Parathyroid adenoma (tissue), 2 donors: ENCODE results near the gene TBC1D13.
"Not testable (repeated sequence)": the region's sequence is repeated elsewhere in the genome, so short reads cannot be mapped to it uniquely, and the experiment has no call there.

Experiments used
- H2AFZ ChIP-seq: fragments of 300-600 bp; sonication (generic); one replicate; pipeline ENCODE4 v1.7.0; 2017; ENCODE audit warnings: antibody characterized with exemption, mild to moderate bottlenecking
- H3K27ac ChIP-seq: fragments of 300-600 bp; sonication (generic); one replicate; pipeline ENCODE4 v1.7.0; 2017
- H3K27me3 ChIP-seq: fragments of 300-600 bp; sonication (generic); one replicate; pipeline ENCODE4 v1.7.0; 2017; ENCODE audit warnings: low read length; ENCODE audit not compliant: control insufficient read depth, insufficient read depth
- H3K36me3 ChIP-seq: fragments of 300-600 bp; sonication (generic); one replicate; pipeline ENCODE4 v1.7.0; 2017; ENCODE audit warnings: low read length; ENCODE audit not compliant: control insufficient read depth, insufficient read depth
- H3K4me1 ChIP-seq: fragments of 300-600 bp; sonication (generic); one replicate; pipeline ENCODE4 v1.7.0; 2017; ENCODE audit warnings: control low read depth
- H3K4me2 ChIP-seq: fragments of 300-600 bp; sonication (generic); one replicate; pipeline ENCODE4 v1.7.0; 2017; ENCODE audit warnings: low read length
- H3K4me3 ChIP-seq: fragments of 300-600 bp; sonication (generic); one replicate; pipeline ENCODE4 v1.7.0; 2017; ENCODE audit warnings: low read depth, low read length
- H3K79me2 ChIP-seq: fragments of 300-600 bp; sonication (generic); one replicate; pipeline ENCODE4 v1.7.0; 2017; ENCODE audit warnings: control low read depth
- H3K9ac ChIP-seq: fragments of 300-600 bp; sonication (generic); one replicate; pipeline ENCODE4 v1.7.0; 2017; ENCODE audit warnings: mild to moderate bottlenecking
- H3K9me3 ChIP-seq: fragments of 300-600 bp; sonication (generic); one replicate; pipeline ENCODE4 v1.7.0; 2017; ENCODE audit warnings: low read length; ENCODE audit not compliant: control insufficient read depth
- CTCF ChIP-seq: fragments of 300-600 bp; sonication (generic); IDR thresholded peaks from one replicate; pipeline ENCODE4 v1.7.0; 2017; ENCODE audit warnings: antibody characterized with exemption, mild to moderate bottlenecking
- donor health status: primary hyperparathyroidism.

The TBC1D13 gene

GRCh38 chr9:128847803-128848202 is 60.8 kb downstream of the TBC1D13 start:
- Histone ChIP-seq H3K4me1 (peaks cover 4% of the 10 kb centered on the region), H2AFZ (no peak overlapping the region), H3K27me3 (no peaks in the 10 kb centered on the region), H3K36me3 (no peaks in the 10 kb centered on the region), H3K9me3 (no peaks in the 10 kb centered on the region), H3K4me3 (no peak overlapping the region), H3K9ac (no peak overlapping the region), H3K79me2 (no peaks in the 10 kb centered on the region), H3K27ac (no peak overlapping the region), H3K4me2 (no peak overlapping the region)
- no peak for TF ChIP-seq CTCF

DNA sequence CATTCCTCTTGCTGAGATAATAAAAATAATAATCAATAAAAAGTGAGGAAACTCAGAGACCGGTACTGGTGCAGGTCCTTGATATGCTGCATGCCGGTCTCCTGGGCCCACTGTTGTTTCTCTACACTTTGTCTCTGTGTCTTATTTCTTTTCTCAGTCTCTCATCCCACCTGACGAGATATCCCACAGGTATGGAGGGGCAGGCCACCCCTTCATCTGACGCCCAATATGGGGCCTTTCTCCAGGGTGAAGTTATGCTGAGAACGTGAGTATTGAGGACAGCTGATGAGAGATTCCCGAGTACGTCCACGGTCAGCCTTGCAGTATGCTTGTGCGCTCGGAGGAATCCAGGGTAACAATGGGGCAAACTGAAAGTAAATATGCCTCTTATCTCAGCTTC is 64.0 kb downstream of the TBC1D13 start:
- not testable (repeated sequence) for H3K4me1 ChIP-seq, H3K9me3 ChIP-seq, H3K9ac ChIP-seq, H3K36me3 ChIP-seq, H3K27me3 ChIP-seq, H3K4me2 ChIP-seq, H2AFZ ChIP-seq, H3K4me3 ChIP-seq, H3K79me2 ChIP-seq, H3K27ac ChIP-seq

DNA sequence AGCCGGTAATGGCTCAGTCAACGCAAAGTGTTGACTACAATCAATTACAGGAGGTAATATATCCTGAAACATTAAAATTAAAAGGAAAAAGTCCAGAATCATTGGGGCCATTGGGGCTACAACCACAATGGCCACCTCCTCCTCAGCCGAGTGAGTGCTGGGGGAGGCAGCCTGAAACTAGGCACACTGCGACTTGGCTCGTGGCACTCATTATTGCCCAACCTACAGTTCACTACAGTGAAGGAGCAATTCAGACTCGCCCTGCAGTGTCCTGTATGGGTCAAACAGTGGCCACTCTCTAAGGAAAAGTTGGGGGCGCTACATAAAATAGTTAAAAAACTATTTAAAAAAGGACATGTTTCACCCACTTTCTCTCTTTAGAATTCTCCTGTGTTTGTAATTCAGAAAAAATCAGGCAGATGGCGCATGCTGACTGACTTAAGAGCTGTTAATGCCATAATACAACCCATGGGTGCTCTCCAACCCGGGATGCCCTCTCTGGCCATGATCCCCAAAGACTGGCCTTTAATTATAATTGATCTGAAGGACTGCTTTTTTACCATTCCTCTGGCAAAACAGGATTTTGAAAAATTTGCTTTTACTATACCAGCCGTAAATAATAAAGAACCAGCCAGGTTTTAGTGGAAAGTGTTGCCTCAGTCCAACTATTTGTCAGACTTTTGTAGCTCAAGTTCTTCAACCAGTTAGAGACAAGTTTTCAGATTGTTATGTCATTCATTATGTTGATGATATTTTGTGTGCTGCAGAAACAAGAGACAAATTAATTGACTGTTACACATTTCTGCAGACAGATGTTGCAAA is 64.9 kb downstream of the TBC1D13 start:
- H3K9ac ChIP-seq, H3K27ac ChIP-seq, H3K4me1 ChIP-seq, H2AFZ ChIP-seq, H3K4me3 ChIP-seq, H3K36me3 ChIP-seq, H3K4me2 ChIP-seq, H3K9me3 ChIP-seq, H3K79me2 ChIP-seq, H3K27me3 ChIP-seq: not testable (repeated sequence)
- TF ChIP-seq CTCF = peak; percentile 51

- not testable (repeated sequence) for H3K4me1 ChIP-seq, H3K4me3 ChIP-seq, H3K9ac ChIP-seq, H3K79me2 ChIP-seq, H3K27me3 ChIP-seq, H3K36me3 ChIP-seq, H3K9me3 ChIP-seq, H3K27ac ChIP-seq, H2AFZ ChIP-seq
- H3K4me2 ChIP-seq = peak overlapping the region; percentile 42
Observed at GRCh38 chr9:128852646-128853045, 65.6 kb downstream of the TBC1D13 start.

DNA sequence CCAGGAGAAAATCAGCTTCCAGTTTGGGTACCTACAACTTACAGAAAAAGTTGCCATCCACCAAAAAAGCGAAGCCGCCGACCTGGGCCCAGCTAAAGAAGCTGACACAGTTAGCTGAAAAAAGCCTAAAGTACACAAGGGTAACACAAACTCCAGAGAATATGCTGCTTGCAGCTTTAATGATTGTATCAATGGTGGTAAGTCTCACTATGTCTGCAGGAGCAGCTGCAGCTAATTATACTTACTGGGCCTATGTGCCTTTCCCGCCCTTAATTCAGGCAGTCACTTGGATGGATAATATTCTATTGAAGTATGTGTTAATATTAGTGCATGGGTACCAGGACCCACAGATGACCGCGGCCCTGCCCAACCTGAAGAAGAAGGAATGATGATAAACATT is 67.4 kb downstream of the TBC1D13 start:
- H2AFZ ChIP-seq, H3K79me2 ChIP-seq, H3K9me3 ChIP-seq, H3K4me2 ChIP-seq, H3K36me3 ChIP-seq, H3K9ac ChIP-seq, H3K27ac ChIP-seq, H3K4me1 ChIP-seq, H3K27me3 ChIP-seq, H3K4me3 ChIP-seq: not testable (repeated sequence)

DNA sequence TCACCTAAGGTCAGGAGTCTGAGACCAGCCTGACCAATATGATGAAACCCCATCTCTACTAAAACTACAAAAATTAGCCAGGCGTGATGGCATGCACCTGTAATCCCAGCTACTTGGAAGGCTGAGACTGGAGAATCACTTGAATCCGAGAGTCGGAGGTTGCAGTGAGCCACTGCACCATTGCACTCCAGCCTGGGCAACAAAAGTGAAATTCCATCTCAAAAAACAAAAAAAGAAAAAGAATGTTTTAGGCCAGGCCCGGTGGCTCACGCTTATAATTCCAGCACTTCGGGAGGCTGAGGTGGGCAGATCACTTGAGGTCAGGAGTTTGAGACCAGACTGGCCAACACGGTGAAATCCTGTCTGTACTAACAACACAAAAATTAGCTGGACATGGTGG is 71.4 kb downstream of the TBC1D13 start:
- not testable (repeated sequence) for H2AFZ ChIP-seq, H3K4me3 ChIP-seq, H3K4me1 ChIP-seq, H3K9ac ChIP-seq, H3K79me2 ChIP-seq, H3K27me3 ChIP-seq, H3K27ac ChIP-seq, H3K36me3 ChIP-seq, H3K9me3 ChIP-seq, H3K4me2 ChIP-seq
